ENCODE data around the gene CAMTA1.

GRCh38 chr1:7062346-7063061 lies 277.2 kb downstream of the CAMTA1 start:
- no peak for TF ChIP-seq CTCF (IDR thresholded peaks at IDR 0.05; ENCODE audit: insufficient read depth, low read length, poor library complexity, severe bottlenecking)
- TF ChIP-seq EZH2phosphoT487 (conservative IDR thresholded peaks at IDR 0.05; ENCODE audit: low read length), result no peak

Data from SU-DHL-6 (cell line).